Effector CD8-positive, alpha-beta T cell (primary cell): Measurements from ENCODE around the gene RBM17.
"Not testable (repeated sequence)": the region's sequence is repeated elsewhere in the genome, so short reads cannot be mapped to it uniquely, and the experiment has no call there.

Source experiments
- DNase-seq: peaks from one replicate; lab custom pipeline; 2025; lab: John Stamatoyannopoulos, UW

Gene RBM17

DNA sequence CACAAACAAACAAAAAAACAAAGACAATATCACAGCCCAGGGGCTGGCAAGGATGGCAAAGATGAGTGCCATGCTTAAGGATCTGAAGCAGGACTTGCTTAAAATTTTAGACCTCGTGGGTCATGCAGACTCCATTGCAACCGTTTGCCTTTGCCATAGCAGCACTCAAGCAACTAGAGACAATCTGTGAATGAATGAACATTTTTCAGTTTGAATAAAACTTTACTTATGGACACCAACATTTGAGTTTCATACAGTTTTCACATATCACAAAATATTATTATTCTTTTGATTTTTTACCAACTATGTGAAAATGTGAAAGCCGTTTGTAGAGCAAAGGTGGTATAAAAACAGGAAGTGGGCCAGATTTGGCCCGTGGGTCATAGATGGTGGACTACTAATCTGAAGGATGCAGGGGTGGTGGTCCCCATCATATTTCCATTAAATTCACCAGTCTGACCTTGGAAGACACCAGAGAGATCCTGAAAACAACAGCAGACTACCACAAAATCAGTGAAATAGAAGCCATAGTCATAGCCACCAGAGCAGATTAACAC lies 8.3 kb upstream of the RBM17 start:
- DNase-seq: no peak

DNA sequence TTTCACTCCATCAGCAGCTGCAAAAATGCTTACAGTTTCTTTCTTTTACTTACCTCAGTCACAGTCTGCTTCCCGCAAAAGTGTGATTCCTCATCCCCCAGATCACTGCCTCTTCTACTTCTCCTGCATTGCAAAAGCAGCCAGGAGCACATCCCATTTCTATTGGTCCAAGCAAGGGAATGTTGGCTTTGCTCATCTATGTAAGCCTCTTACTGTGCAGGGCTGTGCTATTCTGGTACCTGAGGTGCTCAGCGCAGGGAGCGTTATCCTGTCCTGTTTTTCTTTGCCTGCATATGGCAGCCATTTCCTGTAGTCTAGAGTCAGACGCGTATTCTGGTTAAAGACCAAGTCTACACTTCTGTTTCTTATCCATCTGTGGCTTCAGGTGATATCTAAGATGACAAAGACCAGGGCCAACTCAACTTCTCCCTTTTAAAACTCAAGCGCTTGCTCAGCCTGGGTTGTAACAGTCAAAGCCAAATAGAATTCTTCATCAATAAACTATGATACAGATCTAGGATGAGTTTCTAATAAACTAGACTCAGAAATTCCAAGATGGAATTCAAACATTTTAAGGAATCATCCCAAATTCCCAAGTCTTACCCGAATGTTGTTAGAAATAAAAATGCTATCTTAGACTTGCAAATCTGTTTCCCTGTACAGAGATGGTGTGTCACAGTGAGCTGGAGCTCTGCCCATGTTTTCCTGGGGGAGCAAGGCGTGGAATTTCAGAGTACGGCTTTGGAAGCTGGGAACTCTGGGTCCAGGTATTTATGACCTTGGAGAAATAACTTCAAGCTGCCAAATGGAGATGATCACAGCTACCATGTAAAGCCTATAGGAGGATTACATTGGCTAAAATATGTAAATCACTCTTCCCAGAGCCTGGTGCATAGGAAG lies 6.1 kb upstream of the RBM17 start:
- no peak for DNase-seq

- DNase-seq: no peak
These were observed 5.0 kb upstream of the RBM17 start for GRCh38 chr10:6083523-6084475.

- peak; percentile 67 for DNase-seq
These were observed 2.2 kb upstream of the RBM17 start for GRCh38 chr10:6086375-6087233.

- no peak for DNase-seq
These were observed 743 bp downstream of the RBM17 start for GRCh38 chr10:6089334-6090219.

GRCh38 chr10:6091630-6092029 lies 2.8 kb downstream of the RBM17 start:
- DNase-seq: no peak

GRCh38 chr10:6092731-6093130 lies 3.9 kb downstream of the RBM17 start:
- no peak for DNase-seq

DNA sequence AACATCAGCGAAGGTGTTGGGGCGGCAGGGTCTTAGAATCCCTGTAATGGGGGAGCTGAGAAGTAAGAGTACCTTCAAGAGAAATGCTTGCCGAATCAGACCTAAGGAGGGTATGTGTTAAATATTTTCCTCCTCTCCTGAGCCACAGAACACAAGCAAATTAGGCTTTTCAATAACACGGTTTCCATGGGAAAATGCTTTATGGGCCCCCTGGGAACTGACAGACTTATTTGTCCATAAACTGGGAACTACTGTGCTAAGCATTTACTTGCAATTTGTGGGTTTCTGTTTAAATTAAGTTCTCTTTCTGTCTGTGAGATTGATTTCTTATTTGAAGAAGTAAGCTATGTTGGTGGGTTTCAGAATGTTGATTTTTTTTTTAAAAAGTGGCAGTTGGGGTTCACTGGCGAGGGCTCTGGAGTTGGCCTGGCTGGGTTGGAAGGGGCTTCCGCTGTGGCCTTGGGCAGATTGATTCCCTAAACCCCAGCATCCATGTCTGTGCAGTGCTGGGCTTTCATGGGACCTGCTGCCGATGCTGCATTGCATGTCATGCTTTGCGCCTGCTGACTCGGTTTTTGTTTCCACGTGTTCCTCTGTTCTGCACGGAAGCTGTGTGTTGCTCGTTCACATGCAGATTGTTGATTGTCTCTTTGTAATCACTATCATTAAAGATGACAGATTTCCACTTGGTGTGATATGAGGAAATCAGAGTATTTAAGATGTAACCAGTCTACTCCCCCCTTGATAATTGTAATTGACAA lies 7.2 kb downstream of the RBM17 start:
- no peak for DNase-seq

DNA sequence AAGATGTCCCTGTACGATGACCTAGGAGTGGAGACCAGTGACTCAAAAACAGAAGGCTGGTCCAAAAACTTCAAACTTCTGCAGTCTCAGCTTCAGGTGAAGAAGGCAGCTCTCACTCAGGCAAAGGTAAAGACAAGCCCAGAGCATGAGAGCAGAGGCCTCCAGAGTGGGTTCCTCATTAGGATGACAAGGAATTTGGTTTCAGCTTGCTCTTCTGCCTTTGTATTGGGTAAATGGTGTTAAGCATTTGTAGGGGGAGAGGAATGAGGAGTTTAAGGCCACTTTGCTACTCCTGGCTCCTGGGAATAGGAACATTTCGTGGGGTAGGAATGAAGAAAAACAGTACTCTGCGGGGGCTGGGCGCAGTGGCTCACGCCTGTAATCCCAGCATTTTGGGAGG lies 8.2 kb downstream of the RBM17 start:
- no peak for DNase-seq

GRCh38 chr10:6098156-6098555 lies 9.3 kb downstream of the RBM17 start:
- no peak for DNase-seq

DNA sequence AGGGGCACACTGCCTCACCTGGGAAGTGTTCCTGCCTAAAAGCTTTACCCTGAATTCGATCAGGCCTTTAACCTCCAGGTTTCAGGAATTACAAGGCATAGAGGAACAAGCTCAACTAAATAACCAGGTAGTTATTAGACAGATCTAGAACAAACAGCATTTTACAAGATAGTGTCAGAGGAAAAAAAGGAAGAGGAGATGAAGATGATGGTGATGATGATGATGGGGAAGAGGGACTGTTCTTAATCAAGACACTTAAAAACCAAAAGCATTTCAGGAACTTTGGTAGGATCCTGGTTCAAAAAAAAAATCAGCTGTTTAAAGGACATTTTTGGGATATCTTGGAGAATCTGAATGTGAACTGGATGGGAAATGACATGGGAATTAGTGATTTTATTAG lies 11.5 kb downstream of the RBM17 start:
- no peak for DNase-seq

- no peak for DNase-seq
These were observed 12.3 kb downstream of the RBM17 start for GRCh38 chr10:6101181-6101580.

GRCh38 chr10:6102128-6102527 lies 13.3 kb downstream of the RBM17 start:
- DNase-seq: no peak

DNA sequence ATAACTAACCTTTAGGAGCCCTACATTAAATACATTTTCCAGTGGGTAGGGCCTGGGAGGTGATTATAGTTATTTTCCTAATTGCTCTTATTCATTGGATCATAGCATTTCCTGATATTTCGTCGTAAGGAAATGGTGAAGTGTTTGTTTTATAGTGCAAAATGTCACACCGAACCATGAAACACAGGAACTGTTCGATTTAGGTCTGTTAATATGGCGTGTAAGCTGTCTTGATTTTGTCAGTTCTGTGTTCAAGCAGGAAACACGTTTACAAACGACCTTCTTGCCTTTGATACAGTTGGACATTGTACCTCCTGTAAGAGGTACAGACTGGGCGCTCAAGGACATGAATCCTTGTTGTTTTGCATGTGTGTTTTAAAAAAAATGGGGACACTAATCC lies 14.8 kb downstream of the RBM17 start:
- no peak for DNase-seq

- not testable (repeated sequence) for DNase-seq
These were observed 18.8 kb downstream of the RBM17 start for GRCh38 chr10:6107616-6108015.

- DNase-seq: no peak
These were observed 19.2 kb downstream of the RBM17 start for GRCh38 chr10:6108072-6108471.

DNA sequence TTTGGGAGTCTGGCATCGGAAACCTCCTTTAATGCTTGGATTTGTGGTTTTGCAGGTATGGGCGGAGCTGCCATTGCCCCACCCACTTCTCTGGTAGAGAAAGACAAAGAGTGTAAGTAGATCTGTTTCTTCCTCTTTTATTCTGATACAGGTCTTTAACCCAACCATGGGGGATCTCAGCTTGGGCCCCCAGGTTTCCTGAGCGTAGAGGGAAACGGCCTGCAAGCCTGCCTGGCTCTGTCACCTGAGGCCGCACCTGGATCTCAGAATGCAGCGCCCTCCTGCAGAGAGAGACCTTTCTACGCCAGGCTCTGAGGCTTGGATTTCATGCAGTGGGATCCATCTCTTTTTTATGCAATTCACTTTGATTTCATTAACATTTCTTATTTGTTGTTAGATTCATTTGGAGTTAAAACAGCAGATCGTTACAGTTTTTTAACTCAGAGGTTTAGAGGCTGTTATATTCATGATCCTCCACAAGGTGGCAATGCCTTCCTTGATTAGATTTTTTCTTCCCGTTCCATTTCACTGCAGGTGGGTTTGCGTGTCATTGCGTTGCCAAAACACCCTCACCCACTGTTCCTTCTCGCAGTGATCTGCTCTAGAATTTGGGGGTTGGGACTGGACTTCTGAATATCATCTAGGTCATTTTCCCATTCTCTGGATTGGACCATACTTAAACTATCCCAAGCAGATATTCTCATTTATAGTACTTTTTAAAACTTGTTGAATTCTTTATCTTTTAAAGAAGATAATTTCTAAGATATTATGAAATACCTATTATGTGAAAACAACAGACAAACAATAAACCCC lies 20.0 kb downstream of the RBM17 start:
- no peak for DNase-seq

GRCh38 chr10:6109444-6109775 lies 20.6 kb downstream of the RBM17 start:
- DNase-seq: no peak

- DNase-seq: no peak
These were observed 21.3 kb downstream of the RBM17 start for GRCh38 chr10:6110136-6110535.
